HCT116 (cell line): ENCODE measurements around the gene MAPK1.

Source experiments
- POLR2A ChIP-seq: IDR thresholded peaks from 2 replicates; pipeline ENCODE4 v1.7.0; 2011; ENCODE audit warnings: borderline replicate concordance; ENCODE audit not compliant: insufficient read depth, insufficient read length; ENCODE audit errors: extremely low read depth
- ZFX ChIP-seq: fragments of 450-650 bp; IDR thresholded peaks from 2 replicates; pipeline ENCODE4 v1.6.1; 2017
- TF ChIP-seq, protein P1 (sequence below), 3 experiments: fragments of 200-600 bp in 1 of 3; sonication (generic) in 1 of 3; IDR thresholded peaks in 2 of 3; conservative IDR thresholded peaks in 1 of 3; 2 replicates each; pipeline ENCODE4 v1.5.1; 2012 to 2017; ENCODE audit warnings: low read depth in 2 of 3, low read length in 2 of 3, antibody characterized with exemption in 1 of 3, borderline replicate concordance in 1 of 3, control low read depth in 1 of 3, mild to moderate bottlenecking in 1 of 3, mixed read lengths in 1 of 3, mixed run types in 1 of 3, moderate library complexity in 1 of 3; ENCODE audit not compliant: insufficient read depth in 1 of 3

DNA sequence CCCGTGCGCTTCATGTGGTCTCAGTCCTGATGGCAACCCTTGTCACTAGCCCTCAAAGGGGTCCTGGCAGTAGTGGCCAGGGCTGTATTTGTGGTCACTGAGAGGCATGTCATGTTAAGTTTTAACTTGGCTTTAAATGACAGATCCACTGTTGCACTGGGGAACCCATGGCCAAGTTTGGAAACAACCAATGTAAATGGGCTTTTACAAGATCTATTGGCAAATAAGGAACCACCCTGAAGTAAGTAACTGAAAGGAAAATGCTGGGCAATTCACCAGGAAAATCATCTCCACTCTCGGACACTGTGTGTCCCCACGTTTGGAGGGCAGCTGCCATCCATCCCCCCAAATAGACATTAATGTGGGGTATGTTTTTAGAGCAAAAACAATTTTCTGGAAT is 140.3 kb downstream of the MAPK1 start:
- TF ChIP-seq ZFX (no peak), POLR2A (no peak)
- TF ChIP-seq, protein P1, sequence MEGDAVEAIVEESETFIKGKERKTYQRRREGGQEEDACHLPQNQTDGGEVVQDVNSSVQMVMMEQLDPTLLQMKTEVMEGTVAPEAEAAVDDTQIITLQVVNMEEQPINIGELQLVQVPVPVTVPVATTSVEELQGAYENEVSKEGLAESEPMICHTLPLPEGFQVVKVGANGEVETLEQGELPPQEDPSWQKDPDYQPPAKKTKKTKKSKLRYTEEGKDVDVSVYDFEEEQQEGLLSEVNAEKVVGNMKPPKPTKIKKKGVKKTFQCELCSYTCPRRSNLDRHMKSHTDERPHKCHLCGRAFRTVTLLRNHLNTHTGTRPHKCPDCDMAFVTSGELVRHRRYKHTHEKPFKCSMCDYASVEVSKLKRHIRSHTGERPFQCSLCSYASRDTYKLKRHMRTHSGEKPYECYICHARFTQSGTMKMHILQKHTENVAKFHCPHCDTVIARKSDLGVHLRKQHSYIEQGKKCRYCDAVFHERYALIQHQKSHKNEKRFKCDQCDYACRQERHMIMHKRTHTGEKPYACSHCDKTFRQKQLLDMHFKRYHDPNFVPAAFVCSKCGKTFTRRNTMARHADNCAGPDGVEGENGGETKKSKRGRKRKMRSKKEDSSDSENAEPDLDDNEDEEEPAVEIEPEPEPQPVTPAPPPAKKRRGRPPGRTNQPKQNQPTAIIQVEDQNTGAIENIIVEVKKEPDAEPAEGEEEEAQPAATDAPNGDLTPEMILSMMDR (IDR thresholded peaks at IDR 0.05 in 2 of 3, conservative IDR thresholded peaks at IDR 0.05 in 1 of 3; ENCODE audit: borderline replicate concordance in 1 of 3, insufficient read depth in 1 of 3, low read depth in 2 of 3, low read length in 2 of 3), result no peak
